ENCODE data around the gene CRYL1.

- TF ChIP-seq TAF1 (IDR thresholded peaks at IDR 0.05; ENCODE audit: low read depth): no peak
- TF ChIP-seq REST (IDR thresholded peaks at IDR 0.05; ENCODE audit: low read depth): no peak
- TF ChIP-seq FOXM1 (IDR thresholded peaks at IDR 0.05; ENCODE audit: borderline replicate concordance, low read depth): no peak
- TF ChIP-seq RAD21 (IDR thresholded peaks at IDR 0.05; ENCODE audit: low read depth): no peak
- TF ChIP-seq MAX (IDR thresholded peaks at IDR 0.05): no peak
- TF ChIP-seq USF1 (IDR thresholded peaks at IDR 0.05): no peak
- TF ChIP-seq EP300 (IDR thresholded peaks at IDR 0.05; ENCODE audit: borderline replicate concordance): no peak
- no peak for TF ChIP-seq CEBPB (IDR thresholded peaks at IDR 0.05)
- TF ChIP-seq ZBTB7A (IDR thresholded peaks at IDR 0.05; ENCODE audit: low read depth): no peak
- TF ChIP-seq EGR1 (IDR thresholded peaks at IDR 0.05): no peak
- TF ChIP-seq NFIC (IDR thresholded peaks at IDR 0.05): no peak
- TF ChIP-seq YY1 (IDR thresholded peaks at IDR 0.05; ENCODE audit: low read depth): no peak
- TF ChIP-seq TEAD4 (IDR thresholded peaks at IDR 0.05): no peak
Observed at GRCh38 chr13:20402881-20403280, 122.8 kb downstream of the CRYL1 start.
